ENCODE measurements around the gene MFN2.
"Not testable (repeated sequence)": the region's sequence is repeated elsewhere in the genome, so short reads cannot be mapped to it uniquely, and the experiment has no call there.

The MFN2 gene

DNA sequence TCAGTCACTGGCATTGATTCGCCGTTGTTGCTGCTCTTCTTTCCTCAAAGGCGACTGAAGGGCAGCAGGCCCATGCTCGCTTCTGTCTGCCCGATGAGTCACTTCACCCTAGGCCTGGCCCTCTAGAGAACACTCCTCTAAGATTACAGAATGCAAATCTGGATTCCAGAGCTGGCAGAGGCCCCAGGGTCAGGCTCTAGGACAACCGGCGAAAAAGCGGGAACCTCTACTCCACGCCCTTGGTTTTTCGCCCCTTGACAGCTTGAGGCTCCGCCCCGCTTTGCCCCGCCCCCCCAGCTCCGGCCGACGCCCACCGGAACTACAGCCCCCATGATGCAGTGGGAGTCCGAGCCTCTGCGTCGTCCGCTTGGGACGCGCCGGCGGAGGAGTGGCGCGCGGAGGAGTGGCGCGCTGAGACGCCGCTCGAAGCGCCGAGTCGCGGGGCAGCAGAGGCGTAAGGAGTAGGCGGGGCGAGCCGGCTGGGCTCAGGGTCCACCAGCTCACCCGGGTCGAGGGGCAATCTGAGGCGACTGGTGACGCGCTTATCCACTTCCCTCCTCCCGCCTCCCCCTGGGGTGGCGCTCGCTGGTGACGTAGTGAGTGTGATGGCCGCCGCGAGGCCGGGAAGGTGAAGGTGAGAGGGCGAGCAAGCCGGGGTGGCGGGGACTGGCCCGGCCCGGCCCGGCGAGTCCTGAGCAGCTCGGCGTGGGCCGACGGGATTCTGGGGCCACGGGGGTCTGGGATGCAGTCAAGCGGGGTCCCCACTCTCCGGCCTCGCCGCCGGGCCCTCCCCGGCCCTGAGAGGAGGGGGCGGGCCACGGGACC lies at the start of gene MFN2:
MFN2 (plus strand) TSS at position 594 of the 825 bp plus-strand sequence. CDS start 8,725 bp downstream, outside the sequence.
- no peak for FAIRE-seq

DNA sequence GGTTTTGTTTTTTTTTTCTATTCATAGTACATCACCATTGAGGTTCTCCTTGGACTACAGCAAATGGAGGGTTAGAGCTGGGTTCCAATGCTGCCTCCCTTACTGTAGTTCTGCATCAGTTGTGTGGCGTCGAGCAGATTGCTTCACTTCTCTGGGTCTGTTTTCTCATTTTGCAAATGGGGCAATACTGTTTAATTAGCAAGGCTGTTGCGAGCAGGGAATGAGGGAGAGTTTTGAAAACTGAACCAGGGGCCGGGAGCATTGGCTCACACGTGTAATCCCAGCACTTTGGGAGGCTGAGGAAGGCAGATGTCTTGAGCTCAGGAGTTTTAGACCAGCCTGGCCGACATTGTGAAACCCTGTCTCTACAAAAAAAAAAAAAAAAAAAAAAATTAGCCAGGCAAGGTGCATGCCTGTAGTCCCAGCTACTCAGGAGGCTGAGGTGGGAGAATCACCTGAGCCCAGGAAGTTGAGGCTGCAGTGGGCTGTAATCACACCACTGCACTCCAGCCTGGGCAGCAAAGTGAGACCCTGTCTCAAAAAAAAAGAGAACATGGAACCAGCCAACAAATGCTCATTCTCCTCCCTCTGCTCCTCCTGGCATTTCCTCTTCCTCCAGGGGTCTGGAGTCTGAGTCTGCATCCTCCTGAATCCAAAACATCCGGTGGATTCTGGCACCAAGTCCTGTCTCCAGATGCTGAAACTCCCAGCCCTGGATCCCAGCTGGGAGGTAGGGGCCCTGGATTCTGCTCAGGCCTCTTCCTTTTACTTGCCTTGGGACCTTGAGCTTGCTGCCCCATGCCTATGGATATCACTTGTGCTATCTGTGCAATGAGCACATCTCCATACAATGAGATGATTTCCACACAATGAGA lies 49.4 kb upstream of the MFN2 start:
- FAIRE-seq = no peak

- no peak for FAIRE-seq
These were observed 48.4 kb upstream of the MFN2 start for GRCh38 chr1:11931845-11932244.

GRCh38 chr1:11934302-11935056 lies 45.8 kb upstream of the MFN2 start, which contains the start of gene PLOD1:
Gene PLOD1, plus strand, starts transcription at chr1:11934717. Its CDS starts 63 bp downstream, at chr1:11934780.
- no peak for FAIRE-seq

DNA sequence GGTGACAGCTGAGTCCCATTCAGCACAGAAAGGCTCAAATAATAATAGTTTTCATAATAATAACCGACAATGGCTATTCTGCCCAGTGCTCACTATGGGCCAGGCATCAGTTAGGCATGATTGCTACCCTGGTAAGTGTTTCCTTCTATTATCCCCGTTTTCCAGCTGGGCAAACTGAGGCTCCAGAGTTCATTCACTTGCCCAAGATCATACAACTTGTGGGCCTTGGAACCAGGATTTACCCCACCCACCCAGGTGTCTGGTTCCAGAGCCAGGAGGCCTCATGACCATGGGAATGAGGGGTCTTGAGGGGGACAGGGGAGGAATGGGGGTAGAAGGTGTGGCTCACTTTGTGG lies 45.2 kb upstream of the MFN2 start:
- no peak for FAIRE-seq

DNA sequence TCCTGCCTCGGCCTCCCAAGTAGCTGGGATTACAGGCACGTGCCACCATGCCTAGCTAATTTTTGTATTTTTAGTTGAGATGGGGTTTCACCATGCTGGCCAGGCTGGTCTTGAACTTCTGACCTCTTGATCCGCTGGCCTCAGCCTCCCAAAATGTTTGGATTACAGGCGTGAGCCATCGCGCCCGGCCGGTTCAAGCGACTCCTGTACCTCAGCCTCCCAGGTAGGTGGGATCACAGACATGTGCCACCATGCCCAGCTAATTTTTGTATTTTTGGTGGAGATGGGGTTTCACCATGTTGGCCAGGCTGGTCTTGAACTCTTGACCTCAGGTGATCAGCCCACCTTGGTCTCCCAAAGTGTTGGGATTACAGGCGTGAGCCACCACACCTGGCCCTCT lies 44.5 kb upstream of the MFN2 start:
- not testable (repeated sequence) for FAIRE-seq

DNA sequence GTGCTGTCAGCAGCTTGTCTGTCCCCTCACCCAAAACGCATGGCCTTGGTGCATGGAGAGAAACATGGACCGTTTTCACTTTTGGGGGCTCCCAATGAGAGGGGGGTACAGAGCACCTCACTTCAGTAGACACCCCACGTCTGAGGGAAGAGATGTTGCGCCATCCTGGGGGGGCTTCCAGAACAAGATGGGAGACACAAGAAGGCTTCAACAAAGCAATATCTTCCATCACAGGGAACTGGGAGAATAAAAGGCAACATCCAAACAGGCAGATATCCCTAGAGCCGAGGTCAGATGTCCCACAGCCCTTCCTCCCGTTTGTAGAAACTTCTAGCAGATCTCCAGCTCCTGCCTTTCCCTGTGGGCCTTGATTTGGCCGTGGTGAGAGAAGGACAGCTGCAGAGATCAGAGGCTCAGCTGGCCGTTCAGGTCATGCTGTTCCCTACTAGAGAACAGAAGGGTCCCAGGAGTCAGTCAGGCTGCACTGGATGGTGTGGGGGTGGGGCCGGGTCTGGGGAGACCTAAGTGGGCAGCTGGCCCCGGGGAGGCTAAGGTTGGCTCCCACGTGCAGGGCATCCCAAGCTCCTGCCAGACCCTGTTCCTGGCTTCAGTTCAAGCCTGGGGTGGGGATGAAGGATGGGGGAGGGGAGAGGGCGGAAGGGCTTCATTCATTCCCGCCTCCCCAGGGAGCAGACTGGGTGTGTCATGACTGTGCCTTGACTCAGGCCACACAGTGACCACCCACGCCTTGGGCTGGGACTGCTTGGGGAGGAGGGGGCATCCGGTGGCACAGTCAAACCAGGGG lies 41.3 kb upstream of the MFN2 start:
- no peak for FAIRE-seq

DNA sequence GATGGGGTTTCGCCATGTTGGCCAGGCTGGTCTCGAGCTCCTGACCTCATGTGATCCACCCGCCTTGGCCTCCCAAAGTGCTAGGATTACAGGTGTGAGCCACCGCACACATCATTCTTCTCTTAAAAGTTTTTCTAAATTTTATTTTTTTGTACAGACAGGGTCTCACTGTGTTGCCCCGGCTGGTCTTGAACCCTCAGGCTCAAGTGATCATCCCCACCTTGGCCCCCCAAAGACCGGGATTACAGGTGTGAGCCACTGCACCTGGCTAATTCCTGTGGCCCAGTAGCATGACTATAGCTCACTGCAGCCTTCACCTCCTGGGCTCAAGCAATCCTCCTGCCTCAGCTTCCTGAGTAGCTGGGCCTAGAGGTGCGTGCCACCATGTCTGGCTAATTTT lies 40.5 kb upstream of the MFN2 start:
- FAIRE-seq = not testable (repeated sequence)

DNA sequence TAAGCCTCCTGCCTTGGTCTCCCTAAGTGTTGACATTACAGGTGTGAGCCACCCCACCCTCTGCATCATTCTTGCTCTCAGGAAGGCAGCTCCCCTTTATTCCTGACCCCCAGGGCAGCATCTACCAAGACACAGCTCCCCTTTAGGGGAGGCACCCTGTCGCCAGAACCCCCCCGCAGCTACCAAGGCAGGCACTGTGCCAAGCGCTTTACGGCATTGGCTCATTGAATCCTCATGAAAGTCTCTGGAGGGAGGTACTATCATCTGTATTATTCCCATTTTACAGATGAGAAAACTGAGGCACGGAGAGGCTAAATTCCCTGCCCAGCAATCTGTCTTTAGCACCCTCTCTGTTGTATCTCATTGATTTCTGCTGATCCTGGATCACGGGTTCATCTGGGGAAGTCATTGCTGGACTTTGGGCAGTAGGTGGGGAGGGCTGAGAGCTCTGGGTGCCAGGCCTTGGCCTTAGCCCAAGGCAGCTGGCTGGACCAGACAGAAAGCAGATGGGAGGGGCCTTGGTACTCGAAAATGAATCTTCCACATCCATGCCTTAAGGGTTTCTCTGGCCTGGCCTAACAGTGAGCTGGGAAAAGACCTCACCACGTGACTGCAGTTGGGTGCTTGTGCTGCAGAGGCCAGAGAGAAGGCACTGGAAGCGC lies 39.9 kb upstream of the MFN2 start:
- FAIRE-seq = no peak

DNA sequence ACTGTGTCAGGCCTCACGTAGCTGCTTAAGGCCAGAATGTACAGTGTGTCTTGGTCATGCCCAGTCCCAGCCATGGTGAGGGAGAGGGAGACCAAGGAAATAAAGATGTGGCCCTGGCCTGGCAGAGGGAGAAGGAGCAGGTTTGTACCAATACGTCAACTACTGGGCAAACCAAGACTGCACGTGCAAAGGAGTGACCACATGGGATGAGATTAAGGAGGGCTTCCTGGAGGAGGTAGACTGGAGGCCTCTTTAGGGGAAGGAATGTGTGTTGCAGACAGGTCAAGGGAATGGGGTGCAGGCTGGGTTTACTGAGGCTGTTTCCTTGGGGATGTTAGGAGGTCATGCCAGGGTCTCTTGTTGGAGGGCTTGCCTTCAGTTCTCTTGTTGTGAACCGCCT lies 38.0 kb upstream of the MFN2 start:
- FAIRE-seq = no peak

DNA sequence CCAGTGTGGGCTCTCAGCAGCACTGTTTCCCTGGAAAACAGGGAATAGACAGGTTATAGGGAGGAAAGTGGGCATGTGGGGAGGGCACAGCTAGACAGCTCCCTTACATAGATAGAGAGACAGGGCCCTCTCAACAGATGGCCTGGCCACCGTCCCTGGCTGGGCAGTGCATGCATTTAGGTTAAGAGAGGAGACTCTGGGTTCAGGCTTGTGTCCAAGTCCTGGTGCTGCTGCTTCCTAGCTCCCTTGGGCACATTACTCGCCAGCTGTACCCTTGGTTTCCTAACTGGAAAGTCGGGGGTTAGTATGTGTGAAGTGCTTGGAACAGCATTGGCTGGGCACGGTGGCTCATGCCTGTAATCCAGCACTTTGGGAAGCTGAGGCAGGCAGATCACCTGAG lies 36.6 kb upstream of the MFN2 start:
- no peak for FAIRE-seq

GRCh38 chr1:11944358-11944931 lies 35.8 kb upstream of the MFN2 start:
- FAIRE-seq = no peak

- no peak for FAIRE-seq
These were observed 33.6 kb upstream of the MFN2 start for GRCh38 chr1:11946647-11947046.

GRCh38 chr1:11948822-11949458 lies 31.3 kb upstream of the MFN2 start:
- FAIRE-seq = no peak

DNA sequence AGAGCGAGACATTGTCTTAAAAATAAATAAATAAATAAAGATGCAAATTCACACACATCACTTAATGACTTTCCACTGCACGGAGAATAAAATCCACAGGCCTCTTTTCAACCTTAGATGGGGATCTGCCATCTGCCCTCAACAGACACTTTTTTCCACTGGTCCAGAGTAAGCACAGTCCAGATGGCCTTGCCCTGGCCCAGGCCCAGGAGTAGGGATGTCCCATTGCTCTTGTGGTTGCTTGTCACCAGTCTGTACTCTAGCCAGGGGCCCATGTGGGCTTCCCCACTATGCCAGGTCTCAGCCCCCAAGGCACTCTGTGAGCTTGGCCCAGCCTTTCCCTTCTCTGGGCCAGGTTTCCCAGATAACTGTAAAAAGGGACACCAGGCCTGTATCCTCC lies 28.3 kb upstream of the MFN2 start:
- FAIRE-seq = no peak

- FAIRE-seq = no peak
These were observed 27.7 kb upstream of the MFN2 start for GRCh38 chr1:11952455-11953109.

GRCh38 chr1:11955221-11955620 lies 25.0 kb upstream of the MFN2 start:
- no peak for FAIRE-seq

GRCh38 chr1:11957398-11957797 lies 22.8 kb upstream of the MFN2 start:
- no peak for FAIRE-seq

GRCh38 chr1:11957897-11958296 lies 22.3 kb upstream of the MFN2 start:
- no peak for FAIRE-seq

DNA sequence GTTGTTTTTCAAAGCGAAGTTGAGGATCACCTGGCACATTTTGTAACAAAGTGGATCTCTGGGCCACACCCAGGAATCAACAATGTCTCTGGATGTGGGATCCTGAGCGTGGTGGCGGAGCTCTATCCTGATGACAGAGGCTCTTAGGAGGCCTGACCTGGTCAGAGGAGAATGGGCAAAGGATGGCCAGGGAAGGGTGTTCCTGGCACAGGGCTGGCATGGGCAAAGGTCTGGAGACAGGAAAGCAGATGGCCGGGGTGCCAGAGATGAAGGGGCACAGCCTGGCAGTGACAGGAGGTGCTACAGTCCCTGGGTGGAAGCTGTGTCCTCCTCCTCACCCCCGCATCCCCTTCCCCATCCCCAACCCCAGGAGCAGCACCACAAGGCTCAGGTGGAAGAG lies 20.0 kb upstream of the MFN2 start:
- no peak for FAIRE-seq

Measured in colon (tissue), 2 donors.